GM23248 (cell line): ENCODE measurements around the gene LDLRAD4. TPM values are rescaled to one million over a fixed set of nuclear protein-coding genes. Genes with fewer than 3 reads are reported as not detected.

ENCODE experiments used
- DNase-seq: peaks from one replicate; pipeline ENCODE4 v3.0.0-alpha.2; 2015
- H2AFZ ChIP-seq: fragments of 200-600 bp; sonication (generic); 2 replicates; pipeline ENCODE4 v1.6.1; 2016; ENCODE audit warnings: antibody characterized with exemption
- H3F3A ChIP-seq: fragments of 200-600 bp; sonication (generic); 2 replicates; pipeline ENCODE4 v1.6.1; 2016; ENCODE audit warnings: mild to moderate bottlenecking, antibody characterized with exemption, mixed run types; ENCODE audit not compliant: insufficient read depth
- H3K27ac ChIP-seq: fragments of 200-600 bp; sonication (generic); 2 replicates; pipeline ENCODE4 v1.5.1; 2016; ENCODE audit warnings: mild to moderate bottlenecking
- H3K27me3 ChIP-seq: fragments of 200-600 bp; sonication (generic); replicated peaks from 2 replicates; pipeline ENCODE4 v1.6.1; 2016; ENCODE audit warnings: mild to moderate bottlenecking; ENCODE audit not compliant: insufficient read depth
- H3K36me3 ChIP-seq: fragments of 200-600 bp; sonication (generic); 2 replicates; pipeline ENCODE4 v1.6.1; 2016; ENCODE audit warnings: low read depth, mild to moderate bottlenecking
- H3K4me1 ChIP-seq: fragments of 200-600 bp; sonication (generic); 2 replicates; pipeline ENCODE4 v1.6.1; 2016; ENCODE audit warnings: mild to moderate bottlenecking; ENCODE audit not compliant: insufficient read depth
- H3K4me2 ChIP-seq: fragments of 200-600 bp; sonication (generic); one replicate; pipeline ENCODE4 v1.6.1; 2016; ENCODE audit warnings: mild to moderate bottlenecking; ENCODE audit not compliant: unreplicated experiment
- H3K4me3 ChIP-seq: fragments of 200-600 bp; sonication (generic); 2 replicates; pipeline ENCODE4 v1.5.1; 2016; ENCODE audit warnings: mild to moderate bottlenecking
- H3K79me2 ChIP-seq: fragments of 200-600 bp; sonication (generic); 2 replicates; pipeline ENCODE4 v1.6.1; 2016; ENCODE audit warnings: mild to moderate bottlenecking; ENCODE audit not compliant: insufficient read depth
- H3K9ac ChIP-seq: fragments of 200-600 bp; sonication (generic); 2 replicates; pipeline ENCODE4 v1.6.1; 2016; ENCODE audit warnings: mild to moderate bottlenecking
- H3K9me2 ChIP-seq: fragments of 200-600 bp; sonication (generic); 2 replicates; pipeline ENCODE4 v1.6.1; 2016; ENCODE audit warnings: mixed run types, mild to moderate bottlenecking, moderate library complexity; ENCODE audit not compliant: insufficient read depth
- H3K9me3 ChIP-seq: fragments of 200-600 bp; sonication (generic); one replicate; pipeline ENCODE4 v1.6.1; 2017; ENCODE audit warnings: low read depth
- H4K20me1 ChIP-seq: fragments of 200-600 bp; sonication (generic); 2 replicates; pipeline ENCODE4 v1.6.0; 2016; ENCODE audit not compliant: insufficient read depth
- EZH2 ChIP-seq: fragments of 200-600 bp; sonication (generic); IDR thresholded peaks from 2 replicates; pipeline ENCODE4 v1.6.1; 2018; ENCODE audit warnings: antibody characterized with exemption, mild to moderate bottlenecking; ENCODE audit not compliant: insufficient read depth, poor library complexity, severe bottlenecking
- EZH2phosphoT487 ChIP-seq: fragments of 200-600 bp; sonication (generic); IDR thresholded peaks from 2 replicates; pipeline ENCODE4 v1.6.1; 2018; ENCODE audit warnings: antibody characterized with exemption, moderate library complexity, mild to moderate bottlenecking, low read depth; ENCODE audit not compliant: insufficient read depth
- WGBS, 2 experiments: methylation state at CpG; one replicate each; pipeline ENCODE4 v1.1.6; 2015 to 2017; ENCODE audit warnings: low lambda C conversion rate in 2 of 2, low coverage in 1 of 2; ENCODE audit errors: missing lambda C conversion rate in 2 of 2; 5-methylcytosine and 5-hydroxymethylcytosine counted together
- in situ Hi-C: fragments of 300-500 bp; cut with MboI; formaldehyde crosslinking; loops from 2 replicates; pipeline ENCODE4 v1.15.0; 2020
- polyA plus RNA-seq: library from polyadenylated mRNA; unstranded; fragments of >200 nt; fragmentation: Nextera tagmentation; extraction: Ambion mirVana; gene quantifications from 2 replicates; pipeline ENCODE4 v1.2.1, GENCODE V29; 2016
- total RNA-seq: library from RNA; depleted of rRNA; stranded (reverse); fragments of >200 nt; shearing (Covaris generic); gene quantifications from 2 replicates; pipeline ENCODE4 v1.2.3, GENCODE V29; 2014

Gene LDLRAD4
- total and polyA plus RNA-seq, 2 experiments from 2014 or later: not detected

GRCh38 chr18:13374096-13374467, 155.5 kb downstream of the LDLRAD4 start:
- Histone ChIP-seq H3K9me2 (no peaks in the 10 kb centered on the region), H3K27ac (no peak overlapping the region)

GRCh38 chr18:13374468-13375301, 156.1 kb downstream of the LDLRAD4 start:
- H3K79me2 ChIP-seq: no peaks in the 10 kb centered on the region
- H3K4me2 ChIP-seq: peak overlapping the region; percentile 31
- WGBS, 2 experiments: 49 to 52% methylated on average over 17 of the region's 17 CpGs
- H3K27me3 ChIP-seq: no peaks in the 10 kb centered on the region
- TF ChIP-seq EZH2: no peak
- TF ChIP-seq EZH2phosphoT487: no peak
- H3K9me3 ChIP-seq: no peaks in the 10 kb centered on the region
- H3K4me1 ChIP-seq: 0 out of 2 replicates have a peak, but pooled peaks cover 3% of the 10 kb centered on the region
- no peaks in the 10 kb centered on the region for H3K36me3 ChIP-seq
- H3K4me3 ChIP-seq: no peak overlapping the region
- no peak overlapping the region for H2AFZ ChIP-seq
- DNase-seq: no peak
- H3K9ac ChIP-seq: no peak overlapping the region
- H3F3A ChIP-seq: no peaks in the 10 kb centered on the region
- in situ Hi-C loops: no loop called here
- no peak overlapping the region for H3K27ac ChIP-seq
- H3K9me2 ChIP-seq: no peaks in the 10 kb centered on the region
- H4K20me1 ChIP-seq: no peaks in the 10 kb centered on the region

More at GRCh38 chr18:13374096-13374467, 155.5 kb downstream of the LDLRAD4 start:
- no peaks in the 10 kb centered on the region for H3K9me3 ChIP-seq
- in situ Hi-C loops: no loop called here
- H3K4me3 ChIP-seq: no peak overlapping the region
- H3K79me2 ChIP-seq: no peaks in the 10 kb centered on the region
- no peak overlapping the region for H3K4me2 ChIP-seq
- DNase-seq: no peak
- H3K4me1 ChIP-seq: 0 out of 2 replicates have a peak, but pooled peaks cover 3% of the 10 kb centered on the region
- no peak overlapping the region for H3K9ac ChIP-seq
- no peaks in the 10 kb centered on the region for H3F3A ChIP-seq
- no peaks in the 10 kb centered on the region for H4K20me1 ChIP-seq
- no peaks in the 10 kb centered on the region for H3K36me3 ChIP-seq
- H2AFZ ChIP-seq: no peak overlapping the region
- no peak for TF ChIP-seq EZH2phosphoT487
- TF ChIP-seq EZH2: no peak
- H3K27me3 ChIP-seq: no peaks in the 10 kb centered on the region
- 86 to 90% methylated on average over 4 of the region's 4 CpGs for WGBS, 2 experiments

- Histone ChIP-seq H3F3A (no peaks in the 10 kb centered on the region), H2AFZ (no peak overlapping the region), H3K27me3 (no peaks in the 10 kb centered on the region), H3K9ac (no peak overlapping the region), H3K4me1 (0 out of 2 replicates have a peak, but pooled peaks cover 3% of the 10 kb centered on the region), H3K27ac (no peak overlapping the region), H3K9me2 (no peaks in the 10 kb centered on the region), H3K79me2 (no peaks in the 10 kb centered on the region), H3K36me3 (no peaks in the 10 kb centered on the region), H3K4me3 (no peak overlapping the region), H3K4me2 (peak overlapping the region; percentile 31), H4K20me1 (no peaks in the 10 kb centered on the region), H3K9me3 (no peaks in the 10 kb centered on the region)
- peak; percentile 96 for DNase-seq
- in situ Hi-C loops: no loop called here
- 58 to 60% methylated on average over 19 of the region's 19 CpGs for WGBS, 2 experiments
- TF ChIP-seq EZH2 (no peak), EZH2phosphoT487 (no peak)
Observed at GRCh38 chr18:13375302-13376255, 157.0 kb downstream of the LDLRAD4 start.

GRCh38 chr18:13376298-13376840, 157.8 kb downstream of the LDLRAD4 start:
- Histone ChIP-seq H3K36me3 (no peaks in the 10 kb centered on the region), H3K4me2 (no peak overlapping the region), H3K27me3 (no peaks in the 10 kb centered on the region), H4K20me1 (no peaks in the 10 kb centered on the region), H3K4me3 (no peak overlapping the region), H3F3A (no peaks in the 10 kb centered on the region), H3K79me2 (no peaks in the 10 kb centered on the region), H3K4me1 (0 out of 2 replicates have a peak, but pooled peaks cover 3% of the 10 kb centered on the region), H2AFZ (no peak overlapping the region), H3K9me2 (no peaks in the 10 kb centered on the region), H3K9me3 (no peaks in the 10 kb centered on the region), H3K9ac (no peak overlapping the region), H3K27ac (no peak overlapping the region)
- TF ChIP-seq EZH2phosphoT487 (no peak), EZH2 (no peak)
- in situ Hi-C loops: no loop called here
- DNase-seq: no peak
- 92 to 93% methylated on average over 22 to 23 of the region's 23 CpGs for WGBS, 2 experiments
